Activated naive CD4-positive, alpha-beta T cell (primary cell): Measurements from ENCODE around the gene NLGN1.

ENCODE experiments used
- DNase-seq, 4 experiments: peaks; one replicate each; lab custom pipeline; 2025; lab: John Stamatoyannopoulos, UW

Gene NLGN1

GRCh38 chr3:174098746-174099145, 701.2 kb downstream of the NLGN1 start:
- no peak for DNase-seq

- no peak for DNase-seq
Observed at GRCh38 chr3:174099724-174100123, 702.2 kb downstream of the NLGN1 start.

GRCh38 chr3:174100744-174101143, 703.2 kb downstream of the NLGN1 start:
- DNase-seq, result no peak

GRCh38 chr3:174101244-174101643, 703.7 kb downstream of the NLGN1 start:
- DNase-seq, result no peak

- no peak for DNase-seq
Observed at GRCh38 chr3:174102274-174102673, 704.7 kb downstream of the NLGN1 start.

- no peak for DNase-seq
Observed at GRCh38 chr3:174102866-174103265, 705.3 kb downstream of the NLGN1 start.

- DNase-seq, result no peak
Observed at GRCh38 chr3:174110761-174111160, 713.2 kb downstream of the NLGN1 start.

GRCh38 chr3:174111776-174112175, 714.2 kb downstream of the NLGN1 start:
- DNase-seq, result no peak

GRCh38 chr3:174116421-174116820, 718.9 kb downstream of the NLGN1 start:
- DNase-seq, result no peak

GRCh38 chr3:174120997-174121396, 723.5 kb downstream of the NLGN1 start:
- DNase-seq, result no peak

GRCh38 chr3:174122411-174122810, 724.9 kb downstream of the NLGN1 start:
- DNase-seq, result no peak

- DNase-seq, result no peak
Observed at GRCh38 chr3:174125267-174125824, 727.8 kb downstream of the NLGN1 start.

- no peak for DNase-seq
Observed at GRCh38 chr3:174126990-174127758, 729.6 kb downstream of the NLGN1 start.

- no peak for DNase-seq
Observed at GRCh38 chr3:174132006-174132405, 734.5 kb downstream of the NLGN1 start.

GRCh38 chr3:174132421-174133042, 735.0 kb downstream of the NLGN1 start:
- DNase-seq, result no peak

- no peak for DNase-seq
Observed at GRCh38 chr3:174146008-174146407, 748.5 kb downstream of the NLGN1 start.

GRCh38 chr3:174147798-174148197, 750.3 kb downstream of the NLGN1 start:
- no peak for DNase-seq

GRCh38 chr3:174153871-174154270, 756.3 kb downstream of the NLGN1 start:
- DNase-seq, result no peak

- DNase-seq, result no peak
Observed at GRCh38 chr3:174156200-174156599, 758.7 kb downstream of the NLGN1 start.

GRCh38 chr3:174158674-174159073, 761.1 kb downstream of the NLGN1 start:
- no peak for DNase-seq

- DNase-seq, result no peak
Observed at GRCh38 chr3:174159604-174160003, 762.1 kb downstream of the NLGN1 start.

- no peak for DNase-seq
Observed at GRCh38 chr3:174162550-174162949, 765.0 kb downstream of the NLGN1 start.

- DNase-seq, result no peak
Observed at GRCh38 chr3:174168026-174168425, 770.5 kb downstream of the NLGN1 start.
